HepG2 (cell line): Measurements from ENCODE around the gene DNAJC12. TPM values are rescaled to one million over a fixed set of nuclear protein-coding genes. Genes with fewer than 3 reads are reported as not detected.

Experiments
- ATAC-seq: fragments of 200-7000 bp; cut with Tn5 transposase; 3 replicates; pipeline ENCODE4 v1.9.1; 2020; ENCODE audit warnings: mild to moderate bottlenecking, moderate library complexity
- BruUV-seq: library from RNA; stranded (reverse); fragments of 400-500 nt; replicated peaks from 2 replicates; lab custom pipeline; 2021; lab: Mats Ljungman, UMichigan
- CTCF ChIA-PET: fragments of 300-600 bp; formaldehyde crosslinking; extraction: SDS; loops from one replicate; lab custom pipeline; 2021; ENCODE audit warnings: low total read pairs, inconsistent platforms, low intra/inter-chr PET ratio; lab: Yijun Ruan, JAX
- POLR2A ChIA-PET: fragments of 350-600 bp; sonication (Branson Sonifier 250); formaldehyde crosslinking; loops from one replicate; lab custom pipeline; 2020; ENCODE audit warnings: antibody characterized with exemption, inconsistent platforms; lab: Yijun Ruan, JAX
- DNase-seq: peaks from one replicate; pipeline ENCODE4 v3.0.0-alpha.2; 2015; ENCODE audit warnings: low spot score
- FAIRE-seq: peaks from 3 replicates; lab custom pipeline; 2011; peaks lifted over from hg19 to GRCh38; lab: Jason Lieb, UNC
- H2AFZ ChIP-seq: one replicate; pipeline ENCODE4 v1.6.1; 2011; ENCODE audit warnings: low read length, inconsistent platforms
- H3K27ac ChIP-seq: fragments of 300-600 bp; 3 replicates; pipeline ENCODE4 v1.8.0; 2011; ENCODE audit warnings: mixed run types, mild to moderate bottlenecking, mixed read lengths, low read length, inconsistent platforms; ENCODE audit not compliant: insufficient read depth; ENCODE audit errors: extremely low read length
- H3K27me3 ChIP-seq, 2 experiments: fragments of 200-600 bp in 1 of 2; 2 replicates in 1 of 2; 3 replicates in 1 of 2; pipeline versions ENCODE4 v1.6.0 to v1.8.0; 2011; ENCODE audit warnings: low read length in 2 of 2, mild to moderate bottlenecking in 2 of 2, moderate library complexity in 2 of 2, inconsistent platforms in 1 of 2; ENCODE audit not compliant: insufficient read depth in 2 of 2, control insufficient read depth in 1 of 2
- H3K36me3 ChIP-seq, 2 experiments: fragments of 200-600 bp in 1 of 2; replicated peaks in 1 of 2; 2 replicates in 1 of 2; 3 replicates in 1 of 2; pipeline versions ENCODE4 v1.5.1 to v1.8.0; 2011; ENCODE audit warnings: low read length in 2 of 2, inconsistent platforms in 1 of 2; ENCODE audit not compliant: insufficient read depth in 2 of 2, control insufficient read depth in 1 of 2
- H3K4me1 ChIP-seq: 2 replicates; pipeline ENCODE4 v1.5.1; 2012; ENCODE audit warnings: low read length, inconsistent platforms; ENCODE audit not compliant: insufficient read depth
- H3K4me2 ChIP-seq: 2 replicates; pipeline ENCODE4 v1.6.0; 2011; ENCODE audit warnings: low read depth, low read length, inconsistent platforms
- H3K4me3 ChIP-seq, 3 experiments: fragments of 200-600 bp in 1 of 3; sonication (generic), shearing (Covaris generic) in 1 of 3; replicated peaks in 1 of 3; 2 replicates each; pipeline ENCODE4 v1.5.1; 2011 to 2016; ENCODE audit warnings: low read length in 3 of 3, inconsistent platforms in 2 of 3, low read depth in 2 of 3, mild to moderate bottlenecking in 2 of 3, control low read depth in 1 of 3, mixed read lengths in 1 of 3; ENCODE audit not compliant: insufficient read depth in 1 of 3
- H3K79me2 ChIP-seq: one replicate; pipeline ENCODE4 v1.6.1; 2011; ENCODE audit warnings: low read length, inconsistent platforms; ENCODE audit not compliant: insufficient read depth
- H3K9ac ChIP-seq: 2 replicates; pipeline ENCODE4 v1.6.0; 2011; ENCODE audit warnings: mild to moderate bottlenecking, low read depth, low read length, inconsistent platforms; ENCODE audit not compliant: insufficient read depth
- H3K9me3 ChIP-seq: 2 replicates; pipeline ENCODE4 v1.5.1; 2012; ENCODE audit warnings: mild to moderate bottlenecking, low read length
- H4K20me1 ChIP-seq: 2 replicates; pipeline ENCODE4 v1.6.0; 2011; ENCODE audit warnings: inconsistent platforms, mild to moderate bottlenecking, low read length, moderate library complexity; ENCODE audit not compliant: insufficient read depth
- ATM ChIP-seq: fragments of 450-650 bp; IDR thresholded peaks from 2 replicates; pipeline ENCODE4 v1.7.1; 2017; ENCODE audit warnings: mild to moderate bottlenecking, borderline replicate concordance
- BATF2 ChIP-seq: sonication (generic); formaldehyde crosslinking; IDR thresholded peaks from 2 replicates; pipeline ENCODE4 v1.8.0; 2022; ENCODE audit warnings: mild to moderate bottlenecking, missing genetic modification reagents, moderate library complexity
- E2F1 ChIP-seq: sonication (generic); formaldehyde crosslinking; IDR thresholded peaks from 2 replicates; pipeline ENCODE4 v1.5.0; 2020; ENCODE audit warnings: missing genetic modification reagents
- GFI1 ChIP-seq: sonication (generic); formaldehyde crosslinking; IDR thresholded peaks from 2 replicates; pipeline ENCODE4 v1.5.0; 2020; ENCODE audit warnings: missing genetic modification reagents, mild to moderate bottlenecking, borderline replicate concordance
- KDM5B ChIP-seq: sonication (generic); formaldehyde crosslinking; IDR thresholded peaks from 2 replicates; pipeline ENCODE4 v1.4.0; 2020; ENCODE audit warnings: missing genetic modification reagents, mild to moderate bottlenecking, borderline replicate concordance
- KLF6 ChIP-seq: IDR thresholded peaks from 2 replicates; pipeline ENCODE4 v1.8.0; 2016; ENCODE audit warnings: missing biosample characterization, missing genetic modification reagents
- REPIN1 ChIP-seq: sonication (generic); formaldehyde crosslinking; IDR thresholded peaks from 2 replicates; pipeline ENCODE4 v1.8.0; 2022; ENCODE audit warnings: missing genetic modification reagents, low read depth, mild to moderate bottlenecking, borderline replicate concordance
- THAP9 ChIP-seq: sonication (generic); formaldehyde crosslinking; IDR thresholded peaks from 2 replicates; pipeline ENCODE4; 2020; ENCODE audit warnings: missing genetic modification reagents, mild to moderate bottlenecking, borderline replicate concordance
- ZNF790 ChIP-seq: sonication (generic); formaldehyde crosslinking; IDR thresholded peaks from 2 replicates; pipeline ENCODE4 v1.8.0; 2022; ENCODE audit warnings: missing genetic modification reagents, mild to moderate bottlenecking, borderline replicate concordance
- WGBS: methylation state at CpG from one replicate; pipeline ENCODE4 v1.1.6; 2017; ENCODE audit warnings: low lambda C conversion rate; 5-methylcytosine and 5-hydroxymethylcytosine counted together
- in situ Hi-C: cut with HindIII; loops from 2 replicates; pipeline ENCODE4 v1.10.0; 2017; ENCODE audit warnings: low pct_unique_long_range_greater_than_20kb; ENCODE audit not compliant: extremely low pct_ligation_motif_present
- intact Hi-C: fragments of 100-400 bp; cut with micrococcal nuclease; formaldehyde crosslinking; loops from one replicate; pipeline ENCODE4 v1.10.0; 2022; ENCODE audit not compliant: unreplicated experiment
- polyA plus RNA-seq, 8 experiments: library from polyadenylated mRNA; depleted of rRNA in 3 of 8; stranded (reverse) in 7 of 8; unstranded in 1 of 8; fragments of >200 nt; fragmentation: Illumina TruSeq in 4 of 8; extraction: Trizol in 4 of 8; gene quantifications; 2 replicates each; pipeline versions ENCODE4 v1.2.1 to v1.2.3, GENCODE V29; 2011 to 2016; ENCODE audit warnings: low read depth in 4 of 8, missing spikeins in 1 of 8, mixed read lengths in 1 of 8; ENCODE audit not compliant: insufficient read depth in 1 of 8
- total RNA-seq, 5 experiments: library from RNA; depleted of rRNA; stranded (reverse); fragments of >200 nt; fragmentation: Illumina TruSeq; extraction: Trizol; gene quantifications; 2 replicates each; pipeline ENCODE4 v1.2.3, GENCODE V29; 2016; ENCODE audit warnings: low read depth in 1 of 5
- TF ChIP-seq, protein P1 (sequence below): sonication (generic); formaldehyde crosslinking; IDR thresholded peaks from 2 replicates; pipeline ENCODE4 v1.5.0; 2020; ENCODE audit warnings: mild to moderate bottlenecking, missing genetic modification reagents, borderline replicate concordance

Gene DNAJC12
- total and polyA plus RNA-seq, 2 of the 13 experiments (the other 11 are each of a cell fraction or from before 2014, with no cell fraction given), result 11.6 to 43.9 TPM

DNA sequence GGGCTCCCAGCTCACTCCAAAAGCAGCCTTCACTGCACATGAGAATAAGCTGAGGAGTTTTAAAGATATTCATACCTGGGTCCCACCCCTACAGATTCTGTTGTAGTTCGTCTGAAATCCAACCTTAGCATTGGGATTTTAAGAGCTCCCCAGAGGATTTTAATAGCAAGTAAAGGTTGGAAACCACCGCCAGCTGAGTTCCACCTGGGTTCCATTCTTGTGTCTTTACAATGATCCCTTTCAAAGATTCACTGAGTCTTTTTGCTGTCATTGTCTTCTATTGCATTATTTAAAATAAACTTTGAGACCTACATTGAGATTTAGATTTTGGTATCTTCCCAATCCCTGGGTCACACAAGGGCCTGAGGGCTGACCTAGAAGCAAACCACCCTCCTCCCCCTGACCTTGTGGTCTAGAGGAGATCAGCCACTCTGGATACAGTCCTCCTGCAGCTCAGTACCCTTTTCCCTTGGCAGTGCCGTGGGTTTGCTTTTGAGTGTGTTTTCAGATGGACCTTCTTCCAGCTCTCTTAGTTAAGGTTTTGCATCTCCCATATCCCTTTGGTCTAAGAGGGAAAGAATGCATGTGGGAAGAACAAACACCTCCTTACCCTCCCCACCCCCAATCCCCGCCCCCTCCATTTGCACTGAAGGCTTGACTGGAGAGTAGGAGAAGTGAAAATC, 23.9 kb upstream of the DNAJC12 start (continued):
- TF ChIP-seq KDM5B (CRISPR knock-in tag), result no peak

DNA sequence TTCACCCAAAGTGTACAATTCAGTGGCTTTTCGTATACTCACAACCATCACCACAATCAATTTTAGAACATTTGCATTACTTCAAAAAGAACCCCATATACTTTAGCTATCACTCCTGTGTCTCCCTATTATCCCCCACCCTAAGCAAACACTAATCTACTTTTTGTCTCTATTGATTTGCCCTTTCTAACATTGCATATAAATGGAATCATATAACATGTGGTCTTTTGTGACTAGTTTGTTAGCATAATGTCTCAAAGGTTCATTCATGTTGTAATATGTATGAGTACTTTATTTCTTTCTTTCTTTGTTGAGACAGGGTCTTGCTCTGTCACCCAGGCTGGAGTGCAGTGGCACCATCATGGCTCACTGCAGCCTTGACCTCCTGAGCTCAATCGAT, 21.0 kb upstream of the DNAJC12 start:
- Histone ChIP-seq H2AFZ (no peak overlapping the region), H3K9me3 (no peaks in the 10 kb centered on the region), H3K4me2 (no peak overlapping the region), H3K27ac (no peak overlapping the region), H3K9ac (no peak overlapping the region), H3K4me3 (no peak overlapping the region)
- WGBS, result 70% methylated on average over 2 of the region's 2 CpGs
- POLR2A ChIA-PET, result no interaction called here
- FAIRE-seq, result no peak
- TF ChIP-seq REPIN1 (CRISPR knock-in tag) (no peak), BATF2 (CRISPR knock-in tag) (no peak), ATM (no peak), KLF6 (no peak), THAP9 (CRISPR knock-in tag) (no peak), ZNF790 (CRISPR knock-in tag) (no peak), E2F1 (CRISPR knock-in tag) (no peak), GFI1 (CRISPR knock-in tag) (no peak)
- TF ChIP-seq, protein P1, sequence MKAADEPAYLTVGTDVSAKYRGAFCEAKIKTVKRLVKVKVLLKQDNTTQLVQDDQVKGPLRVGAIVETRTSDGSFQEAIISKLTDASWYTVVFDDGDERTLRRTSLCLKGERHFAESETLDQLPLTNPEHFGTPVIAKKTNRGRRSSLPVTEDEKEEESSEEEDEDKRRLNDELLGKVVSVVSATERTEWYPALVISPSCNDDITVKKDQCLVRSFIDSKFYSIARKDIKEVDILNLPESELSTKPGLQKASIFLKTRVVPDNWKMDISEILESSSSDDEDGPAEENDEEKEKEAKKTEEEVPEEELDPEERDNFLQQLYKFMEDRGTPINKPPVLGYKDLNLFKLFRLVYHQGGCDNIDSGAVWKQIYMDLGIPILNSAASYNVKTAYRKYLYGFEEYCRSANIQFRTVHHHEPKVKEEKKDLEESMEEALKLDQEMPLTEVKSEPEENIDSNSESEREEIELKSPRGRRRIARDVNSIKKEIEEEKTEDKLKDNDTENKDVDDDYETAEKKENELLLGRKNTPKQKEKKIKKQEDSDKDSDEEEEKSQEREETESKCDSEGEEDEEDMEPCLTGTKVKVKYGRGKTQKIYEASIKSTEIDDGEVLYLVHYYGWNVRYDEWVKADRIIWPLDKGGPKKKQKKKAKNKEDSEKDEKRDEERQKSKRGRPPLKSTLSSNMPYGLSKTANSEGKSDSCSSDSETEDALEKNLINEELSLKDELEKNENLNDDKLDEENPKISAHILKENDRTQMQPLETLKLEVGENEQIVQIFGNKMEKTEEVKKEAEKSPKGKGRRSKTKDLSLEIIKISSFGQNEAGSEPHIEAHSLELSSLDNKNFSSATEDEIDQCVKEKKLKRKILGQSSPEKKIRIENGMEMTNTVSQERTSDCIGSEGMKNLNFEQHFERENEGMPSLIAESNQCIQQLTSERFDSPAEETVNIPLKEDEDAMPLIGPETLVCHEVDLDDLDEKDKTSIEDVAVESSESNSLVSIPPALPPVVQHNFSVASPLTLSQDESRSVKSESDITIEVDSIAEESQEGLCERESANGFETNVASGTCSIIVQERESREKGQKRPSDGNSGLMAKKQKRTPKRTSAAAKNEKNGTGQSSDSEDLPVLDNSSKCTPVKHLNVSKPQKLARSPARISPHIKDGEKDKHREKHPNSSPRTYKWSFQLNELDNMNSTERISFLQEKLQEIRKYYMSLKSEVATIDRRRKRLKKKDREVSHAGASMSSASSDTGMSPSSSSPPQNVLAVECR (CRISPR knock-in tag), result no peak
- TF ChIP-seq, all 625 proteins: peak for 0
- in situ Hi-C loops, result loop anchor here (10.0 to 25.0 kb wide), 2 partner anchors 356 to 453 kb away; no protein-coding TSS in a partner anchor
- Histone ChIP-seq H3K27me3 (no peaks in the 10 kb centered on the region; a peak in 1 of 5 replicates), H3K36me3 (no peaks in the 10 kb centered on the region), H4K20me1 (no peaks in the 10 kb centered on the region), H3K79me2 (no peaks in the 10 kb centered on the region), H3K4me1 (peaks cover 11% of the 10 kb centered on the region; the same call in 1 of the 2 replicates)
- ATAC-seq, result no peak
- no TSS peak for BruUV-seq
- intact Hi-C loops, result loop anchor here (10.0 kb wide), 1 partner anchor 216 kb away; the partner anchor contains the start of gene HERC4
- DNase-seq, result no peak
- CTCF ChIA-PET, result no interaction called here
